Mucosa of stomach (tissue), 1 donor: ENCODE measurements around the gene FCGR3A.
"Not testable (repeated sequence)": the region's sequence is repeated elsewhere in the genome, so short reads cannot be mapped to it uniquely, and the experiment has no call there.

Experiments
- H3K27me3 ChIP-seq: one replicate; pipeline ENCODE4 v1.7.0; 2013; ENCODE audit warnings: mild to moderate bottlenecking, low read length; ENCODE audit not compliant: control insufficient read depth, insufficient read depth
- H3K36me3 ChIP-seq: one replicate; pipeline ENCODE4 v1.7.0; 2013; ENCODE audit warnings: low read length; ENCODE audit not compliant: control insufficient read depth, insufficient read depth
- H3K4me1 ChIP-seq: one replicate; pipeline ENCODE4 v1.7.0; 2013; ENCODE audit warnings: mild to moderate bottlenecking, low read length; ENCODE audit not compliant: control insufficient read depth, insufficient read depth
- H3K4me3 ChIP-seq: one replicate; pipeline ENCODE4 v1.7.0; 2013; ENCODE audit warnings: low read length
- H3K9ac ChIP-seq: one replicate; pipeline ENCODE4 v1.7.0; 2013; ENCODE audit warnings: mild to moderate bottlenecking, low read length, moderate library complexity
- H3K9me3 ChIP-seq: one replicate; pipeline ENCODE4 v1.7.0; 2013; ENCODE audit warnings: mild to moderate bottlenecking, low read length, moderate library complexity; ENCODE audit not compliant: control insufficient read depth
- donor health status: Pancreatic carcinoma.

FCGR3A gene

DNA sequence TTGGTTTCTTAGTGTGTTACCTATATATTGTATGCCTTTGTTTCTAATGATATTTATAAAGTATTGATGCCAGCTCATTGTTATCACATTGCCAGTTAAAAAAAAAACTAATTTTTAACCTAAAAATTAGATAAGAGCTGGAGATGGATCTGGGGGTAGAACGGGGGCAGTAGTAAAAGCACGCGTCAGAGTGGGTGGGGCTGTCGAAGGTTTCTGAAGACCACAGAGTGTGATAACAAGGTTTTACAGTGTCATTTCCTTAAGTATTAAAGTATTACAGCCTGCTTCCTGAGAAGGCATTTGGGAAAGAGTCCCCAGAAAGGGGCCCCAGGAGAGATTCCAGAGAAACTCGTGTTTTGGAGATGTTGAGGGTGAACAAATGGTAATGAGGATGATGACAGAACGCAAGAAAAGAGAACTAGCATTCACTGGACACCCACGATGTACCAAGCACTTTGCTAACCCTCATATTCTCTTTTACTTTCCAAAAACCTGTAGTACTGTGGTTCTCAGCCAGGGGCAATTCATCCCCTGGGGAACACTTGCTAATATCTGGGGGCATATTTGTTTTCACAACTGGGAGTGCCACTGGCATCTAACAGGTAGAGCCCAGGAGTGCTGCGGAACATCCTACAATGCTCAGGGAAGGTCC, 30.4 kb upstream of the FCGR3A start:
- H3K27me3 ChIP-seq, H3K9me3 ChIP-seq, H3K4me3 ChIP-seq, H3K4me1 ChIP-seq, H3K9ac ChIP-seq, H3K36me3 ChIP-seq: not testable (repeated sequence)

DNA sequence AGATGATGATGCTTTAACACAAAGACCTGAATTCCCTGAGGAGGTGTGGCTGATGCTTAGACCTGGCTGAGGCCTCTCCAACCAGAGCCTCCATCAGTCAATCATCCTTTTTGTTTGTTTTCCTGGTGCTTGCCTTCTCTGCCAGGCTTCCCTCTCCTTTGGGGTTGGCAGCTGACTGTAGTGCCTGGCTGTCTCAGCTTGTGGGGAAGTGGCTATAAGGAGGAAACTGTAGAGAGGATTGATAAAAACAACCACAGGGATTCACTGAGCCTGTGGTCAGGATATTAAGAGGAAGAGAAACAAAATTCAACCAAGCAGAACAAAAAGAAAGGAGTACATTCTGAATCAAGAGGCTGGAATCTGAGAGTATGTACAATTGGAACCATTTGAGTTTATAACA, 27.1 kb upstream of the FCGR3A start:
- H3K27me3 ChIP-seq, H3K9ac ChIP-seq, H3K9me3 ChIP-seq, H3K4me3 ChIP-seq, H3K36me3 ChIP-seq, H3K4me1 ChIP-seq: not testable (repeated sequence)

DNA sequence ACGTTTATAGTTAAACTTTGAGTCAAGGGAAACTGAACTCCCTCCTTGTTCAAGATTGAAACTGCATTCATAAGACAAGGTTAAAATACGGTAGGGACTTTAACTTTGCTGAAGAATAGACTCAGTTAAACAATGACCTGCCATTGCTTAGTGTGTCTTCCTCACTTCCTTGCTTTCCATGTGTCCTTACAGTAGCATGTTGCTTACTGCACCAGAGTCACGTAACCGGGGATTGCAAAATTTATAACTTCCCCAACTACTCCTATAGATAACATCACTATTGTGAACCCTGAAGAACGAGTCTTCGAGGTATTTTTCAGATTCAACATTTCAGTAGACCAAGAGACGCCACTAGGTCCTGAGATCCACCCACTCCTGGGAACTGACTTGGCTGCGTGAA, 22.1 kb upstream of the FCGR3A start:
- H3K9ac ChIP-seq, H3K27me3 ChIP-seq, H3K4me3 ChIP-seq, H3K36me3 ChIP-seq, H3K4me1 ChIP-seq, H3K9me3 ChIP-seq: not testable (repeated sequence)

DNA sequence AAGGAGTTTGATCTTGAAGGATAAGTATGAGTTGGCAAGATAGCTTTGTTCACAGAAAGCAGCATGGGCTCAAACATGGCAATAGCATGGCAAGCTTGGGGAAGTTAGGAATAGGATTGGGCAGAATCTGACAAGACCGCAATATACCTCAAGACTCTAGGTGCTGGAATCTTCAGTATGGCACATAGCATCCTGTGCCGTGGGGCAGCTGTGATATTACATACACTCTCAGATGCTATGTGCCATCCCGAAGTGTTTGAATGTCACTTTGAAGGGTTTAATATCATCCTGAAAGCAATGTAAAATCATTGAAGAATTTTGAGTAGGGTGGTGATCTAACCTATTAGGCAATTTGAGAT, 17.0 kb upstream of the FCGR3A start:
- not testable (repeated sequence) for H3K36me3 ChIP-seq, H3K9ac ChIP-seq, H3K4me1 ChIP-seq, H3K4me3 ChIP-seq, H3K27me3 ChIP-seq, H3K9me3 ChIP-seq

DNA sequence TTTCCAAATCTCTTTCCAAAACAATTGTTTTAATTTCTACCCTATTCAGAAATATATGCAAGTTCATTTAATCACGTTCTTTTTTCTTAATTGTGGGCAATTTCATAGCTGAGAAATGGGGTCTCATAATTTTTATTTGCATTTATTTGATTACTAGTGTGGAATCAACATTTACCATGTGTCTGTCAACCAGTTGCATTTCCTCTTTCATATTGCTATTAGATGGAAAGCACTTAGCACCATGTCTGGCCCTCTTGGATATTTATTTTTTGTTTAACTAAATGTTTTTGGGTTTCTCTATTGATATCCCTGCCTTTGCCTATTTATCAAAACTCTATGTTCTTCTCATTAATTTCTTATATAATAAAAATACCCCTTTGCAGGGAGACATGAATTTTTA, 13.9 kb upstream of the FCGR3A start:
- not testable (repeated sequence) for H3K9me3 ChIP-seq, H3K4me3 ChIP-seq, H3K36me3 ChIP-seq, H3K27me3 ChIP-seq, H3K4me1 ChIP-seq, H3K9ac ChIP-seq

DNA sequence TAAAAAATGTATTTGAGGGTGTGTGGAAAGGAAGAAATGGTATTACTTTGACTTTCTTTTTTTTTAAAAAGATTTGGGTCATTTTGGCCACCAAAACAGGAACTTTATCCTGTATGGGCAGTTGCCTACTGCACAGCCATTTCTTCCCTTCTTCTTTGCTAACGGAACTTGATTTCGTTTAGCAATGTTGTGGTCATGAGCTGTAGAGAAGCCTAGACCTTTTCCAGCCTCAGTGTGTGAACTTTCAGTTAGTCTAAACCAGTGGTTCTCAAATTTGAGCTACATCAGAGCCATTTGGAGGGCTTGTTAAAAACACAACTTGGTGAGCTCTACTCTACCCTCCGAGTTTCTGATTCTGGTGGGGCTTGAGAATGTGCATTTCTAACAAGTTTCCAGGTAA, 12.8 kb upstream of the FCGR3A start:
- not testable (repeated sequence) for H3K36me3 ChIP-seq, H3K4me3 ChIP-seq, H3K27me3 ChIP-seq, H3K9me3 ChIP-seq, H3K4me1 ChIP-seq, H3K9ac ChIP-seq

DNA sequence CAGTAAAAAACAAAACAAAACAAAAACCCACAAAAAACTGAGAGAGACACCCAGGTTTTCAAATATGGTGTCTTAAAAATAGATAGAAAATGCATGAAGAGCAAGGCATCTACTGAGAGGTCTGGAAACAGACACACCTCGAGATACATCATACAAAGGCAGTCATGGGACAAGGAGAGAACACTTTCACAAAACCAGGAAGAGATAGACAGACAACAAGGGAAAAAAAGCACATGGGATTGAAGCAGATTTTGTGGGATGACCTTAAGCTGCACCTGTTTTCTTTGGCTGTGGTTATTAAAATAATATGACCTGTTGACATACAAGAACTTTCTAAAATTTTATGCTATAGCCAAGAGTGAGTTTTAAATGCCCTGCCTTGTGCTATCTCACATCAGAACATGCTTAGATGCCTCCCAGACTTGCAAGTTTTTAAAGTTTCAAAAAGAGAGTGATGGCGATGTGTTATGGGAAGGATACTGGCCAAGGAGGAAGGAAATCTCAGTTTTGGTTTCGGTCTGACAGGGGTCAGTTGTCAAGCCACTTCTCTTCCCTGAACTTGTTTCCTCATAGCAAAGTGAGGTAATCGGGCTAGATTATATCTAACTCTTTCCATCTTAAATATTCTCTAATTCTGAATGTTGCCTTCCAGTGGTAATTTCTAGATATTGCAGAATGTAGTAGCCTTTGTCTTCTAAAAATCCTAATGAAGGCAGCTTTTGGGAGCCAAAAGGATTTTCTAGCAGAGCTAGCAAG, 11.5 kb upstream of the FCGR3A start:
- not testable (repeated sequence) for H3K27me3 ChIP-seq, H3K4me1 ChIP-seq, H3K9me3 ChIP-seq, H3K4me3 ChIP-seq, H3K36me3 ChIP-seq, H3K9ac ChIP-seq

DNA sequence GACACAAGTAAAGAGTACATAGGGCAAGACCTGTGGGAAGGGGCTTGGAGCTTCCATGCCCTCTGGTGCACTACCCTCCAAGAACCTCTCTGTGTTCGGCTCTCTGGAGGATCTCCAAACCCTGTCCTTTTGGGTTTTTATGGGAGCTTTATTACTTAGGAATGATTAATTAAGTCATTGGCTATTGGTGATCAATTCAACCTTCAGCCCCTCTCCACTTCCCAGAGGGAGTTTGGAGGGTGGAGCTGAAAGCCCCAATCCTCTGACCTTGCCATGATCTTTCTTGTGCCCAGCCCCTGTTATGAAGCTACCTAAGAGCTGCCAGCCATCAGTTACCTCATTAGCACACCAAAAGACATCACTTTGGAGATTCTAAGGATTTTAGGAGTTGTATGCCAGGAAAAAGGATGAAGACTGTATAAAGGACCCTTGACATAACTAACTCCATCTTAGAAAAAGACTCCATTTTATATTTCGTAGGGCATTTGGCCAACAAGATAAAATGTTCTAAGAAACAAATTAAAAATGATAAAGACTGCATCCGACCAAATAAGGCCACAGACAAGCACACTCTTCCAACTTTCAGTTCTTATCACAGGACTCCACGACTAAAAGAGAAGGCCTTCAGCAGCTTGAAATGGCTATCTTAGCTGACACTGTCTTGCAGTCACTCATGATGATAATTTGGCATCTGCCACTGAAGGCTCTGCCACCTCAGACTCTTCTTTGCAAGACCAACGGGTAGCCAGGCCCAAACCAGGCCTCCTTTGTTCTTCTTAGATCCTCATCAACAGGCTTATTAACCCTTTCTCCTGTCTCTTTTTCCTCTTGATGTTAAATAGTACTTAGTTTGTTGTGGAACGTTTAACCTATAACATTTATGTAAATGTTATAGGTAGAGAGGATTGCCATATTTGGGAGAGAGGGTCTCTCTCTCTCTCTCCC, 8.2 kb upstream of the FCGR3A start:
- H3K9ac ChIP-seq, H3K4me3 ChIP-seq, H3K9me3 ChIP-seq, H3K27me3 ChIP-seq, H3K36me3 ChIP-seq, H3K4me1 ChIP-seq: not testable (repeated sequence)

DNA sequence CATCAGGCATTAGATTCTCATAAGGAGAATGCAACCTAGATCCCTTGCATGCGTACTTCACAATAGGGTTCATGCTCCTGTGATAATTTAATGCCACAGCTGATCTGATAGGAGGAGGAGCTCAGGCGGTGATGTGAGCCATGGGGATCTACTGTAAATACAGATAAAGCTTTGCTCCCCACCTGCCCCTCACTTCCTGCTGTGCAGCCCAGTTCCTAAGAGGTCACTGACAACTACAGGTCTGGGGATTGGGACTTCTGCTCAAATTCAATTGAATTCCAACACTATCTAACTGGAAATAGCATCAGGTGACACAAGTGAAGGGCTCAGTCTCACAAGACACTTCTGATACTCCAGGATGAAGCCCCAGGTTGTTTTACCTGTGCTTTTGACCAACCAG, 7.4 kb upstream of the FCGR3A start:
- H3K4me3 ChIP-seq, H3K4me1 ChIP-seq, H3K27me3 ChIP-seq, H3K9ac ChIP-seq, H3K9me3 ChIP-seq, H3K36me3 ChIP-seq: not testable (repeated sequence)

DNA sequence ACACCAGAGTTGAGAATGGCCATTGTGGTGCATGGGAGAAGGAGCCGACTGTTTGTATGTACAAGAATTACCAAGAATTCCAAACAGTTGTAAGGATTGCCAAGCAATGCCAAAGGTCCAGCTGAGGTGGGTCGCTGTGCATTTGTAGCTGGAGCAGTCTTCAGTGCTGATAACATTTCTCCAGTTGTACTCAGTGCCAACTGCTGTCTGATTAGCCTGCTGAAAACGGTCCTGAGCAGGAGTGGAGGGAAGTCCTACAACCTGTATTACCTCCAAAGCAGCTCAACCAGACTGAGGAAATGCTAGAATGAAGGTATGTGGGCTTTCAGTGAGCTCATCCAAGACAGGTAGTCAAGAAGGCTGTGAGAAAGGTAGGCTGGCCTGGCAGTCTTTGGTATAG, 6.5 kb upstream of the FCGR3A start:
- H3K27me3 ChIP-seq, H3K4me3 ChIP-seq, H3K9ac ChIP-seq, H3K4me1 ChIP-seq, H3K9me3 ChIP-seq, H3K36me3 ChIP-seq: not testable (repeated sequence)

DNA sequence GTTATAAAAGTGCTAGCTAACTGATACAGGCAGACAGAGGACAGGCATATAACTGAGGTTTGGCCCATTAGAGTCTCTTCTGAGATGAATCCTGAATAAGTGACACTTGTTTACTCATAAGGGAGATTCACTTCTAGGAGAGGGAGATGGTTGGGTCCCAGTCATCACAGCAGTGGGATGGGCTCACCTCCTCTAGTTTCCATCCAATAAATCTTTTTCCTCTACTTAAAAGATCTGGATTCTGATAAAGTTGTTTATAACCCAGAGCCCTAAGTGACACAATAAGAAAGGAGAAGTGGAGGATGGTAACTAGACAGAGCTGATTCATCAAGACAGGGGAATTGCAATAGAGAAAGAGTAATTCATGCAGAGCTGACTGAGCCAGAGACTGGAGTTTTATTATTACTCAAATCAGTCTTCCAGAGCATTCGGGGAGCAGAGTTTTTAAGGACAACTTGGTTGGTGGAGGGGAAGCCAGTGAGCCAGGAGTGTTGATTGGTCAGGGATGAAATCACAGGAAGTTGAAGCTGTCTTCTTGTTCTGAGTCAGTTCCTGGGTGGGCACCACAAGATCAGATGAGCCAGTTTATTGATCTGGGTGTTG, 5.3 kb upstream of the FCGR3A start:
- not testable (repeated sequence) for H3K4me3 ChIP-seq, H3K9me3 ChIP-seq, H3K9ac ChIP-seq, H3K36me3 ChIP-seq, H3K27me3 ChIP-seq, H3K4me1 ChIP-seq

DNA sequence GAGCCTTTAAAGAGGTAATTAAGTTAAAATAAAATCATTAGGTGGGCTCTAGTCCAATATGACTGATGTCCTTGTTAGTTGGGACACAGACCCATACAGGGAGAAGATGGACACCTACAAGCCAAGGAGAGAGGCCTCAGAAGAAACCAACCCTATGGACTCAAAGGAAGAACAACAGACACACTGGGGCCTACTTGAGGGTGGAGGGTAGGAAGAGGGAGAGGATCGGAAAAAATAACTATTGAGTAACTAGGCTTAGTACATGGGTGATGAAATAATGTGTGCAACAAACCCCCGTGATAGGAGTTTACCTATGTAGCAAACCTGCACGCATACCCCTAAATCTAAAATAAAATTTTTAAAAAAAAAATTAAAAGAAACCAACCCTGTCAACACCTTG, 4.7 kb upstream of the FCGR3A start:
- H3K4me3 ChIP-seq, H3K4me1 ChIP-seq, H3K27me3 ChIP-seq, H3K9me3 ChIP-seq, H3K36me3 ChIP-seq, H3K9ac ChIP-seq: not testable (repeated sequence)
